GM13977 (cell line): ENCODE measurements around the gene GNAI1.

Experiments used
- DNase-seq: peaks from one replicate; pipeline ENCODE4 v3.0.0; 2012; ENCODE audit warnings: low spot score
- CTCF ChIP-seq: IDR thresholded peaks from 2 replicates; pipeline ENCODE4 v1.5.1; 2012; ENCODE audit warnings: mild to moderate bottlenecking, control low read depth; ENCODE audit not compliant: insufficient read depth; ENCODE audit errors: extremely low read depth, missing control alignments
- in situ Hi-C: fragments of 300-500 bp; cut with MboI; formaldehyde crosslinking; loops from one replicate; pipeline ENCODE4 v1.12.0; 2022; ENCODE audit warnings: low sequenced_read_pairs, low pct_unique_long_range_greater_than_20kb, mixed read lengths, inconsistent platforms; ENCODE audit not compliant: unreplicated experiment

Gene GNAI1

GRCh38 chr7:80145780-80146422, 11.3 kb downstream of the GNAI1 start:
- no peak for TF ChIP-seq CTCF
- DNase-seq = no peak
- in situ Hi-C loops = no loop called here

- in situ Hi-C loops = no loop called here
- no peak for DNase-seq
- TF ChIP-seq CTCF = no peak
These were observed 12.0 kb downstream of the GNAI1 start for GRCh38 chr7:80146545-80147182.

- no peak for DNase-seq
- in situ Hi-C loops = no loop called here
- no peak for TF ChIP-seq CTCF
These were observed 13.1 kb downstream of the GNAI1 start for GRCh38 chr7:80147543-80148391.

- in situ Hi-C loops = no loop called here
- TF ChIP-seq CTCF = no peak
- DNase-seq = no peak
These were observed 16.1 kb downstream of the GNAI1 start for GRCh38 chr7:80150611-80151273.

GRCh38 chr7:80151274-80151665, 16.6 kb downstream of the GNAI1 start:
- in situ Hi-C loops = no loop called here
- DNase-seq = no peak
- TF ChIP-seq CTCF = no peak

- in situ Hi-C loops = no loop called here
- TF ChIP-seq CTCF = no peak
- DNase-seq = no peak
These were observed 18.8 kb downstream of the GNAI1 start for GRCh38 chr7:80153446-80153845.
